IPS-15b (cell line): ENCODE results near the gene BMP2K.

Experiments
- H3K27me3 ChIP-seq: one replicate; pipeline ENCODE4 v1.6.1; 2013; ENCODE audit warnings: low read length; ENCODE audit not compliant: control insufficient read depth, insufficient read depth
- H3K36me3 ChIP-seq: one replicate; pipeline ENCODE4 v1.6.1; 2013; ENCODE audit warnings: low read length; ENCODE audit not compliant: control insufficient read depth, insufficient read depth
- H3K4me1 ChIP-seq: one replicate; pipeline ENCODE4 v1.6.1; 2013; ENCODE audit warnings: mild to moderate bottlenecking, low read length; ENCODE audit not compliant: control insufficient read depth, insufficient read depth
- H3K4me3 ChIP-seq: one replicate; pipeline ENCODE4 v1.5.1; 2013; ENCODE audit warnings: low read depth, low read length
- H3K9ac ChIP-seq: one replicate; pipeline ENCODE4 v1.6.1; 2013; ENCODE audit warnings: low read depth, mild to moderate bottlenecking, low read length
- H3K9me3 ChIP-seq: one replicate; pipeline ENCODE4 v1.6.1; 2013; ENCODE audit warnings: mild to moderate bottlenecking, low read length; ENCODE audit not compliant: control insufficient read depth, insufficient read depth

BMP2K gene

DNA sequence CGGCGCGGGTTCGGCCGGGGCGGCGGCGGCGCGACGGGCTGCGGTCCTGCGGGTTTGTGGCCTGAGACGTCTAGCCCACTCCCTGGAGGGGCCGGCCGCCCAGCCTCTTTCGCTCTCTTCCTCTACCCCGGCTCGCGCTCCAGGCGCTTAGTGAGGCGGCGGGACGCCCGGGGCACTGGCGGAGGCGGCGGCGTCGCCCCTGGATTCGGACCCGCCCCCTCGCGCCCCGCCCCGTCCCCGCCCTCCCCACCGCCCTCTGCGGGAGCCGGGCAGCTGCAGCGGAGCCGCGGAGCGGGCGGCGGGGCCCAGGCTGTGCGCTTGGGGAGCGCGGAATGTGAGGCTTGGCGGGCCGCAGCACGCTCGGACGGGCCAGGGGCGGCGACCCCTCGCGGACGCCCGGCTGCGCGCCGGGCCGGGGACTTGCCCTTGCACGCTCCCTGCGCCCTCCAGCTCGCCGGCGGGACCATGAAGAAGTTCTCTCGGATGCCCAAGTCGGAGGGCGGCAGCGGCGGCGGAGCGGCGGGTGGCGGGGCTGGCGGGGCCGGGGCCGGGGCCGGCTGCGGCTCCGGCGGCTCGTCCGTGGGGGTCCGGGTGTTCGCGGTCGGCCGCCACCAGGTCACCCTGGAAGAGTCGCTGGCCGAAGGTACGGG lies at the start of gene BMP2K:
Gene BMP2K, plus strand, starts transcription at position 272 of the 650 bp plus-strand sequence. Its CDS starts 194 bp downstream, at position 466.
- Histone ChIP-seq H3K9me3 (no peaks in the 10 kb centered on the region), H3K36me3 (no peaks in the 10 kb centered on the region), H3K27me3 (no peaks in the 10 kb centered on the region)

DNA sequence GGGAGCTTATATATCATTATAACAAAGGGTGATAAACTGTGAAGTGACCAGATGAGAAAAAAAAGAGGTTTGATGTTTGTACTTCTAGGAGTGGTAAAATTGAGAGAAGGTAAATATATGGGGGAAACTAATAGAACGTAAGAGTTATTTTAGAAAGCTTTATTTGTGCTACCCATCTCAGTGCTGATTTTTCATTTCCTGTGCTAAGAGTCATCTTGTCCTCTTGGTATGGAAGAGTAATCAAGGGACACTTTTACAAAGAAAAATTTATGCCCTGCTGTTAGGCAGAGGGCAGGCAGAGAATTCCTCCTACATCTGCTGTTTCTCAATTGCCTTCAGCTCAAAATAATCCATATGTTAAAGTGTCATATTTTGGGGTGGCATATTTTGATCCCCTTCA lies 49.6 kb upstream of the BMP2K start:
- H3K4me3 ChIP-seq, result no peak overlapping the region

More for the DNA sequence above, at the start of gene BMP2K:
- H3K4me3 ChIP-seq, result peak within 1 kb of the TSS; percentile 92
- peaks cover 12% of the 10 kb centered on the region for H3K4me1 ChIP-seq
- peak within 1 kb of the TSS; percentile 98 for H3K9ac ChIP-seq

DNA sequence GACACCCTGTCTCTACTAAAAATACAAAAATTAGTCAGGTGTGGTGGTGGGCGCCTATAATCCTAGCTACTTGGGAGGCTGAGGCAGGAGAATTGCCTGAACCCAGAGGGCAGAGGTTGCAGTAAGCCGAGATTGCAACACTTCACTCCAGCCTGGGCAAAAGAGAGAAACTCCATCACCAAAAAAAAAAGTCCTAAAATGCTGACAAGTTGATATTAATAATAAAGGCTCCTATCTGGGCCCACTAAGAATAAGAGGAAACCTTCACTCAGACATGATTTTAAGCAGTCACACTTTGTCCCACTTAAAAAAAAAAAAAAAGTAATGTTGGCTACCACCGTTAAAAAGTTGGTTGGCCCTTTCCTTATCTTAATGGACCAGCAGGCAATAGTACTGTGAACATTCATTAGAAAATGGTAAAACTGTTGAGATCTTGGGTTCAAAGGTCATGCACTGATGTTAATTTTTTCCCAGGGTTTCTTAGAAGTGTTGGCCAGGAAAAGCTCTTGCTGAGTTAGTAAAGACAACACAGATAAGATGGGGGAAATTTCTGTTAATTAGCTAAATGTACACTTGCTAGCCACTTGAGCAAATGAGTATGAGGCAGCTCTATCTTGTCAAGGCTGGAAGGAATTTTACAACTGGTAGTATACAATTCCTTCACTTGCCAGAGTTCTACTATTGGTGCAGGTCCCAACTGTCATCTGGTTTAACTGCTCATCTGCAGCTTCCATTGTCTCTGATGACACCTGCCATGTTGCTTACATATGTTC lies 43.6 kb upstream of the BMP2K start:
- no peak overlapping the region for H3K9ac ChIP-seq
- no peaks in the 10 kb centered on the region for H3K9me3 ChIP-seq
- no peaks in the 10 kb centered on the region for H3K27me3 ChIP-seq
- H3K4me3 ChIP-seq, result no peak overlapping the region
- no peaks in the 10 kb centered on the region for H3K36me3 ChIP-seq
- no peaks in the 10 kb centered on the region for H3K4me1 ChIP-seq

More for the DNA sequence above, 49.6 kb upstream of the BMP2K start:
- Histone ChIP-seq H3K9ac (no peak overlapping the region), H3K4me1 (peaks cover 15% of the 10 kb centered on the region), H3K36me3 (no peaks in the 10 kb centered on the region), H3K9me3 (no peaks in the 10 kb centered on the region), H3K27me3 (no peaks in the 10 kb centered on the region)

DNA sequence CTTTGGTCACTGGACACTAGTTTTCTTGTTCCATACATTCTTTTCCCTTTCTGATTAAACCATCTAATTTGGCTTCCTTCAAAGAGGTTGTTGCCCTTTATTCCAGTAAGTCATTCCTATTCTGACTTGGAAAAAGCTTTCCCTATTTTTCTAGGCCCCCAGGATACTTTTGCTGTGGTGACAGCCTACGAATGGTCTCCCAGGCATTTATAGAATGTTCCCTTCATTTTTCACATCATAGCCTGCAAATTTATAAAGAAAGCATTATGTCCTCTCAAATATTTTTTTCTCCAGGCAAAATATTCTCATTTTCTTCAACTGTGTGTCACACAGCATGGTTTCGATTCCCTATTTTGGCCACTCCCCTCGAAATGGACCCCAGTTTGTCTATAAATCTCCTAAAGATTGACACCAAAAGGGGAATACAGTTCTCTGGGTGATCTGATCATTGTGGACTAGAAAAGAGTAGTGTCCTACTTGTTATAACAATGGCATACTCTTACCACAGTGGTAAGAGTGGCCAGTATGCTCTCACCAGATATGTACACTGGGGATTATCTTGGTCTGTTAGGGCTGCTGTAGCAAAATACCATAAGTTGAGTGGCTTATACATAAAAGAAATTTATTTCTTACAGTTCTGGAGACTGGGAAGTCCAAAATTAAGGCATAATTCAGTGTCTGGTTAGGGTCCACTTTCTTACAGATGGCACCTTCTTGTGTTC lies 41.5 kb upstream of the BMP2K start:
- Histone ChIP-seq H3K4me3 (no peak overlapping the region), H3K4me1 (no peaks in the 10 kb centered on the region), H3K36me3 (no peaks in the 10 kb centered on the region)

DNA sequence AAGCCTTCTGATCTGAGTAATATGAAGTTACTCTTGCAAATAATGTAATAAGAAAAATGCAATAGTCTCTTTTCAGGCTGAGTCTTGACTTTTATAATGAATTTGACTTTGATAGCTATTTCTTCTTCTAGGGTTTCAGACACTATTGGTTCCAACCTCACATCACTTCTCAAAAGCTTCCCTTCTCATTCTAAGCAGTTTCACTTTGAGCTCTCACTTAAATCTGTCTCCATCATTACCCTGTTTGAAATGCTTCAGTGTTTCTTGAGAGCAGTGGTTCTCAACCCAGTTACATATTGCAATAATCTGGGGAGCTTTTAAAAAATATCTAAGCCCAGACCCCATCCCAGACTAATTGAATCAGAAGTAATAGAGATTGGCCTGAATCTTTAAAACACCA lies 40.5 kb upstream of the BMP2K start:
- Histone ChIP-seq H3K27me3 (no peaks in the 10 kb centered on the region), H3K36me3 (no peaks in the 10 kb centered on the region)

More for the DNA sequence above, 41.5 kb upstream of the BMP2K start:
- H3K9me3 ChIP-seq, result no peaks in the 10 kb centered on the region
- H3K27me3 ChIP-seq, result no peaks in the 10 kb centered on the region
- no peak overlapping the region for H3K9ac ChIP-seq

GRCh38 chr4:78737035-78737434 lies 39.1 kb upstream of the BMP2K start:
- Histone ChIP-seq H3K9ac (no peak overlapping the region), H3K9me3 (no peaks in the 10 kb centered on the region), H3K27me3 (no peaks in the 10 kb centered on the region), H3K36me3 (no peaks in the 10 kb centered on the region), H3K4me1 (no peaks in the 10 kb centered on the region), H3K4me3 (no peak overlapping the region)

More for the DNA sequence above, 40.5 kb upstream of the BMP2K start:
- no peaks in the 10 kb centered on the region for H3K4me1 ChIP-seq
- H3K9ac ChIP-seq, result no peak overlapping the region
- no peaks in the 10 kb centered on the region for H3K9me3 ChIP-seq
- no peak overlapping the region for H3K4me3 ChIP-seq

- H3K4me1 ChIP-seq, result no peaks in the 10 kb centered on the region
- no peak overlapping the region for H3K9ac ChIP-seq
- no peaks in the 10 kb centered on the region for H3K9me3 ChIP-seq
- no peaks in the 10 kb centered on the region for H3K36me3 ChIP-seq
- H3K4me3 ChIP-seq, result no peak overlapping the region
- H3K27me3 ChIP-seq, result no peaks in the 10 kb centered on the region
Observed at GRCh38 chr4:78737973-78738372, 38.2 kb upstream of the BMP2K start.

- Histone ChIP-seq H3K4me3 (no peak overlapping the region), H3K4me1 (no peaks in the 10 kb centered on the region), H3K27me3 (no peaks in the 10 kb centered on the region), H3K9me3 (no peaks in the 10 kb centered on the region), H3K9ac (no peak overlapping the region), H3K36me3 (no peaks in the 10 kb centered on the region)
Observed at GRCh38 chr4:78742300-78742699, 33.9 kb upstream of the BMP2K start.

DNA sequence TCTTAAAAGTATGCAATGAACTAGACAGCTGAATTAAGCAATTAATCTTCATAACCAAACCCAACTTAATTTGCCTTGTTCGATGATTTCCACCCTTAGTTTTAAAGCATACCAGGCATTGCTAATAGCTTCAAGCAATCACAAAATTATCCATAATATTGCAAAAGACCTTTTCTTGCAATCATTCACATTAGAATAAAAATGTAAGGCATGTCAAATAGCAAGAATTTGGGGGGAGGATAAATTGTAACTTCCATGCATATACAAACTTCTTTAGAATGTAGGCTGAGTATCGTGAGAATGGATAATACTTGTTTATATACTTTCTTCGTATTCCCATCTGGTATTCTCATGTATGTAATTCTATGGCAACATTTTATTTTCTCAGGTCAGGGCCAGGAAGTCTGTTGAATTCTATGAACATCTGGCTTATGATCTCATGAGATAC lies 28.7 kb upstream of the BMP2K start:
- H3K27me3 ChIP-seq, result no peaks in the 10 kb centered on the region
- no peaks in the 10 kb centered on the region for H3K36me3 ChIP-seq
- no peak overlapping the region for H3K9ac ChIP-seq
- H3K4me1 ChIP-seq, result no peaks in the 10 kb centered on the region
- H3K9me3 ChIP-seq, result no peaks in the 10 kb centered on the region
- H3K4me3 ChIP-seq, result no peak overlapping the region

DNA sequence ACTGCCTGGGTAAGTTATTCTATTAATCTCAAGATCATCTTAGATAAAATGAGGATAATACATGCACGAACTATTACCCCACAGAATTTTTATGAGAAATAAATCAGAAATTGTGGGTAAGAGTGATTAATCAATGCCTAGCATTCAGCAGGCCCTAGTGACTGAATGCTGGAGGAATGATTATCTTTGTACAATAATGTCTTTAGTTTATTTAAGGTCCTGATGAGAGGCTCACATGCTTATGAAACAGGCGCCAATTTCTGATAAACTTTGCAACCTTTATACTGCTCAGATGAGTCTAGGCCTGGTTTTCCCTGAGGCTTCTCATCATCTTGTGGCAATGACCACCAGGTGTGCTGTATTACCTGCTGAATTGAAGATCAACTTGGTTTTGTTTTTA lies 27.8 kb upstream of the BMP2K start:
- Histone ChIP-seq H3K36me3 (no peaks in the 10 kb centered on the region), H3K27me3 (no peaks in the 10 kb centered on the region), H3K4me3 (no peak overlapping the region), H3K4me1 (no peaks in the 10 kb centered on the region), H3K9me3 (no peaks in the 10 kb centered on the region), H3K9ac (no peak overlapping the region)

DNA sequence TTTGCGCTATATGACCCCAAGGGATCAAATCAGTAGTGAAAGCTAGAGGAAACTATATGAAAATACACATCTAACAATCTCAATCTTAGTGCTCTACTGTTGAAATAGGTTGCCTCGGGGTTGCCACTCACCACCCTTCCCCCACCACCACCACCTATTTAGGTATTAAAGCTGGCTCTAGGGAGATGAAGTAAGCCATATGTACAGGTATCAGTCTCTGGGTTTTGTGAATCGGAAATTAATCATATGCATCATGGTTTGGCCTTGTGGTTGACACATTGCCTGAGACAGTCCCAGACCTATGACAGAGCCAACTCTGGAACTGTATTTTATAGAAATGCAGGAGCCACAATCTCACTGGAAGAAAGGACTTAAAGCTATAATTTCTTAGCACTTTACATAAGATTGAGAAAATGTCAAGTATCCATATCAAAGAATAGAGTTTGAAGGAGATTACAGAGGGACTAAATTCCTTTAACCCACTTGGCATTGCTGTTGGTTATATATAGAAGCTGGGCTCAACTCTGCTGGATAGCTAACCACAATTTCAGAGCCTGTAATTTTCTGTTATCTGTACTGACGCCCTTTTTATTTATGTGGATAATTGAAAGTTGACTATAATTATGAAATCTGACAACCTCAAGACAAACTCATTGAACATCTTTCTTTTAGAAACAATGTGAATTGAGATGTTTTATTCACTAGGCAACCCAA lies 26.7 kb upstream of the BMP2K start:
- no peak overlapping the region for H3K4me3 ChIP-seq
- H3K4me1 ChIP-seq, result no peaks in the 10 kb centered on the region

More for the DNA sequence above, 26.7 kb upstream of the BMP2K start:
- no peak overlapping the region for H3K9ac ChIP-seq
- no peaks in the 10 kb centered on the region for H3K36me3 ChIP-seq
- H3K27me3 ChIP-seq, result no peaks in the 10 kb centered on the region
- H3K9me3 ChIP-seq, result no peaks in the 10 kb centered on the region
